GM12878 (cell line): ENCODE results near the gene EPDR1.

Source experiments
- E2F4 ChIP-seq: IDR thresholded peaks from 2 replicates; pipeline ENCODE4 v1.6.1; 2012; ENCODE audit warnings: low read depth, low read length, improper control_type of control experiment
- MYC ChIP-seq: IDR thresholded peaks from 2 replicates; pipeline ENCODE4 v1.6.1; 2011; ENCODE audit warnings: mild to moderate bottlenecking, low read length, moderate library complexity, inconsistent platforms; ENCODE audit not compliant: insufficient read depth, insufficient replicate concordance, insufficient read length, severe bottlenecking
- NR2C2 ChIP-seq: IDR thresholded peaks from 2 replicates; pipeline ENCODE4 v1.6.1; 2011; ENCODE audit warnings: borderline replicate concordance, low read depth; ENCODE audit not compliant: control insufficient read depth, insufficient read length
- RAD21 ChIP-seq: IDR thresholded peaks from 2 replicates; pipeline ENCODE4 v1.6.1; 2011; ENCODE audit warnings: mild to moderate bottlenecking, low read depth, low read length, moderate library complexity; ENCODE audit not compliant: insufficient read depth
- SIX5 ChIP-seq: IDR thresholded peaks from 2 replicates; pipeline ENCODE4 v1.6.1; 2011; ENCODE audit warnings: mild to moderate bottlenecking, low read depth, low read length, moderate library complexity; ENCODE audit not compliant: severe bottlenecking
- TCF7 ChIP-seq: IDR thresholded peaks from 2 replicates; pipeline ENCODE4 v1.6.1; 2014; ENCODE audit warnings: antibody characterized with exemption, borderline replicate concordance
- TF ChIP-seq, protein P1 (sequence below), 3 experiments: IDR thresholded peaks in 2 of 3; conservative IDR thresholded peaks in 1 of 3; 2 replicates each; pipeline ENCODE4 v1.5.1; 2011; ENCODE audit warnings: low read depth in 3 of 3, low read length in 3 of 3, mild to moderate bottlenecking in 3 of 3, control low read depth in 2 of 3, moderate library complexity in 2 of 3, inconsistent platforms in 1 of 3, mixed read lengths in 1 of 3; ENCODE audit not compliant: control insufficient read depth in 2 of 3, insufficient read depth in 1 of 3; ENCODE audit errors: extremely low read depth in 1 of 3
- TF ChIP-seq, protein P2 (sequence below): IDR thresholded peaks from 2 replicates; pipeline ENCODE4 v1.6.1; 2011; ENCODE audit warnings: low read depth, low read length, improper control_type of control experiment, borderline replicate concordance
- TF ChIP-seq, protein P3 (sequence below): IDR thresholded peaks from 2 replicates; pipeline ENCODE4 v1.6.1; 2011; ENCODE audit warnings: borderline replicate concordance, low read depth, mild to moderate bottlenecking, moderate library complexity, mixed read lengths, low read length; ENCODE audit not compliant: insufficient read depth; ENCODE audit errors: extremely low read length

DNA sequence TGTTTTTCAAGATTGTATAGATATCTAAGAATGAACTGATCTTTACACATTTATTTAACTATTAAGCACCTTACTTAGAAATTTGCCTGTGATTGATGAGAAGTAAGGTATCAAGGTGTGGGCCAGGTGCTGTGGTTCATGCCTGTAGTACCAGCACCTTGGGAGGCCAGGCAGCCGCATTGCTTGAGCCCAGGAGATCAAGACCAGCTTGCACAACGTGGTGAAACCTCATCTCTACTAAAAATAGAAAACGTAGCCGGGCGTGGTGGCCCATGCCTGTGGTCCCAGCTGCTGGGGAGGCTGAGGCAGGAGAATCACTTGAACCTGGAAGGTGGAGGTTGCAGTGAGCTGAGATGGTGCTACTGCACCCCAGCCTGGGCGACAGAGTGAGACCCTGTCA lies 38.4 kb upstream of the EPDR1 start:
- TF ChIP-seq TCF7 = no peak
- TF ChIP-seq, protein P1, sequence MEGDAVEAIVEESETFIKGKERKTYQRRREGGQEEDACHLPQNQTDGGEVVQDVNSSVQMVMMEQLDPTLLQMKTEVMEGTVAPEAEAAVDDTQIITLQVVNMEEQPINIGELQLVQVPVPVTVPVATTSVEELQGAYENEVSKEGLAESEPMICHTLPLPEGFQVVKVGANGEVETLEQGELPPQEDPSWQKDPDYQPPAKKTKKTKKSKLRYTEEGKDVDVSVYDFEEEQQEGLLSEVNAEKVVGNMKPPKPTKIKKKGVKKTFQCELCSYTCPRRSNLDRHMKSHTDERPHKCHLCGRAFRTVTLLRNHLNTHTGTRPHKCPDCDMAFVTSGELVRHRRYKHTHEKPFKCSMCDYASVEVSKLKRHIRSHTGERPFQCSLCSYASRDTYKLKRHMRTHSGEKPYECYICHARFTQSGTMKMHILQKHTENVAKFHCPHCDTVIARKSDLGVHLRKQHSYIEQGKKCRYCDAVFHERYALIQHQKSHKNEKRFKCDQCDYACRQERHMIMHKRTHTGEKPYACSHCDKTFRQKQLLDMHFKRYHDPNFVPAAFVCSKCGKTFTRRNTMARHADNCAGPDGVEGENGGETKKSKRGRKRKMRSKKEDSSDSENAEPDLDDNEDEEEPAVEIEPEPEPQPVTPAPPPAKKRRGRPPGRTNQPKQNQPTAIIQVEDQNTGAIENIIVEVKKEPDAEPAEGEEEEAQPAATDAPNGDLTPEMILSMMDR (IDR thresholded peaks at IDR 0.05 in 2 of 3, conservative IDR thresholded peaks at IDR 0.05 in 1 of 3; ENCODE audit: control insufficient read depth in 2 of 3, extremely low read depth in 1 of 3, insufficient read depth in 1 of 3, low read depth in 3 of 3, low read length in 3 of 3) = no peak
- TF ChIP-seq E2F4 = no peak
- TF ChIP-seq NR2C2 = no peak
- TF ChIP-seq RAD21 = no peak
- TF ChIP-seq SIX5 = no peak
- TF ChIP-seq, protein P2, sequence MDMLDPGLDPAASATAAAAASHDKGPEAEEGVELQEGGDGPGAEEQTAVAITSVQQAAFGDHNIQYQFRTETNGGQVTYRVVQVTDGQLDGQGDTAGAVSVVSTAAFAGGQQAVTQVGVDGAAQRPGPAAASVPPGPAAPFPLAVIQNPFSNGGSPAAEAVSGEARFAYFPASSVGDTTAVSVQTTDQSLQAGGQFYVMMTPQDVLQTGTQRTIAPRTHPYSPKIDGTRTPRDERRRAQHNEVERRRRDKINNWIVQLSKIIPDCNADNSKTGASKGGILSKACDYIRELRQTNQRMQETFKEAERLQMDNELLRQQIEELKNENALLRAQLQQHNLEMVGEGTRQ = no peak
- no peak for TF ChIP-seq MYC
- TF ChIP-seq, protein P3, sequence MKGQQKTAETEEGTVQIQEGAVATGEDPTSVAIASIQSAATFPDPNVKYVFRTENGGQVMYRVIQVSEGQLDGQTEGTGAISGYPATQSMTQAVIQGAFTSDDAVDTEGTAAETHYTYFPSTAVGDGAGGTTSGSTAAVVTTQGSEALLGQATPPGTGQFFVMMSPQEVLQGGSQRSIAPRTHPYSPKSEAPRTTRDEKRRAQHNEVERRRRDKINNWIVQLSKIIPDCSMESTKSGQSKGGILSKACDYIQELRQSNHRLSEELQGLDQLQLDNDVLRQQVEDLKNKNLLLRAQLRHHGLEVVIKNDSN = no peak
